HepG2 (cell line): ENCODE data around the gene SLC7A4. TPM values are rescaled to one million over a fixed set of nuclear protein-coding genes. Genes with fewer than 3 reads are reported as not detected.

Experiments
- ATAC-seq: fragments of 200-7000 bp; cut with Tn5 transposase; 3 replicates; pipeline ENCODE4 v1.9.1; 2020; ENCODE audit warnings: mild to moderate bottlenecking, moderate library complexity
- BruUV-seq: library from RNA; stranded (reverse); fragments of 400-500 nt; replicated peaks from 2 replicates; lab custom pipeline; 2021; lab: Mats Ljungman, UMichigan
- CTCF ChIA-PET: fragments of 300-600 bp; formaldehyde crosslinking; extraction: SDS; loops from one replicate; lab custom pipeline; 2021; ENCODE audit warnings: low total read pairs, inconsistent platforms, low intra/inter-chr PET ratio; lab: Yijun Ruan, JAX
- POLR2A ChIA-PET: fragments of 350-600 bp; sonication (Branson Sonifier 250); formaldehyde crosslinking; loops from one replicate; lab custom pipeline; 2020; ENCODE audit warnings: antibody characterized with exemption, inconsistent platforms; lab: Yijun Ruan, JAX
- DNase-seq: peaks from one replicate; pipeline ENCODE4 v3.0.0-alpha.2; 2015; ENCODE audit warnings: low spot score
- FAIRE-seq: peaks from 3 replicates; lab custom pipeline; 2011; peaks lifted over from hg19 to GRCh38; lab: Jason Lieb, UNC
- H2AFZ ChIP-seq: one replicate; pipeline ENCODE4 v1.6.1; 2011; ENCODE audit warnings: low read length, inconsistent platforms
- H3K27ac ChIP-seq: fragments of 300-600 bp; 3 replicates; pipeline ENCODE4 v1.8.0; 2011; ENCODE audit warnings: mixed run types, mild to moderate bottlenecking, mixed read lengths, low read length, inconsistent platforms; ENCODE audit not compliant: insufficient read depth; ENCODE audit errors: extremely low read length
- H3K27me3 ChIP-seq, 2 experiments: fragments of 200-600 bp in 1 of 2; 2 replicates in 1 of 2; 3 replicates in 1 of 2; pipeline versions ENCODE4 v1.6.0 to v1.8.0; 2011; ENCODE audit warnings: low read length in 2 of 2, mild to moderate bottlenecking in 2 of 2, moderate library complexity in 2 of 2, inconsistent platforms in 1 of 2; ENCODE audit not compliant: insufficient read depth in 2 of 2, control insufficient read depth in 1 of 2
- H3K36me3 ChIP-seq, 2 experiments: fragments of 200-600 bp in 1 of 2; replicated peaks in 1 of 2; 2 replicates in 1 of 2; 3 replicates in 1 of 2; pipeline versions ENCODE4 v1.5.1 to v1.8.0; 2011; ENCODE audit warnings: low read length in 2 of 2, inconsistent platforms in 1 of 2; ENCODE audit not compliant: insufficient read depth in 2 of 2, control insufficient read depth in 1 of 2
- H3K4me1 ChIP-seq: 2 replicates; pipeline ENCODE4 v1.5.1; 2012; ENCODE audit warnings: low read length, inconsistent platforms; ENCODE audit not compliant: insufficient read depth
- H3K4me2 ChIP-seq: 2 replicates; pipeline ENCODE4 v1.6.0; 2011; ENCODE audit warnings: low read depth, low read length, inconsistent platforms
- H3K4me3 ChIP-seq, 3 experiments: fragments of 200-600 bp in 1 of 3; sonication (generic), shearing (Covaris generic) in 1 of 3; replicated peaks in 1 of 3; 2 replicates each; pipeline ENCODE4 v1.5.1; 2011 to 2016; ENCODE audit warnings: low read length in 3 of 3, inconsistent platforms in 2 of 3, low read depth in 2 of 3, mild to moderate bottlenecking in 2 of 3, control low read depth in 1 of 3, mixed read lengths in 1 of 3; ENCODE audit not compliant: insufficient read depth in 1 of 3
- H3K79me2 ChIP-seq: one replicate; pipeline ENCODE4 v1.6.1; 2011; ENCODE audit warnings: low read length, inconsistent platforms; ENCODE audit not compliant: insufficient read depth
- H3K9ac ChIP-seq: 2 replicates; pipeline ENCODE4 v1.6.0; 2011; ENCODE audit warnings: mild to moderate bottlenecking, low read depth, low read length, inconsistent platforms; ENCODE audit not compliant: insufficient read depth
- H3K9me3 ChIP-seq: 2 replicates; pipeline ENCODE4 v1.5.1; 2012; ENCODE audit warnings: mild to moderate bottlenecking, low read length
- H4K20me1 ChIP-seq: 2 replicates; pipeline ENCODE4 v1.6.0; 2011; ENCODE audit warnings: inconsistent platforms, mild to moderate bottlenecking, low read length, moderate library complexity; ENCODE audit not compliant: insufficient read depth
- CCAR2 ChIP-seq: fragments of 200-400 bp; formaldehyde crosslinking; optimal IDR thresholded peaks from 2 replicates; pipeline ENCODE3; 2018; ENCODE audit warnings: low read depth, mild to moderate bottlenecking, low read length, moderate library complexity
- ELF4 ChIP-seq: sonication (generic); formaldehyde crosslinking; IDR thresholded peaks from 2 replicates; pipeline ENCODE4 v1.5.0; 2020; ENCODE audit warnings: missing genetic modification reagents, mild to moderate bottlenecking, moderate library complexity, borderline replicate concordance
- JUND ChIP-seq: sonication (generic); formaldehyde crosslinking; IDR thresholded peaks from 2 replicates; pipeline ENCODE4 v1.8.0; 2022; ENCODE audit warnings: mild to moderate bottlenecking, missing genetic modification reagents
- MEF2D ChIP-seq: sonication (generic); formaldehyde crosslinking; IDR thresholded peaks from 2 replicates; pipeline ENCODE4 v1.5.1; 2020; ENCODE audit warnings: mild to moderate bottlenecking, missing genetic modification reagents
- PCBP1 ChIP-seq: fragments of 200-400 bp; formaldehyde crosslinking; IDR thresholded peaks from 2 replicates; pipeline ENCODE4 v1.6.1; 2017; ENCODE audit warnings: mild to moderate bottlenecking, low read depth, low read length, borderline replicate concordance
- SIN3A ChIP-seq: IDR thresholded peaks from 2 replicates; pipeline ENCODE4 v1.6.1; 2011; ENCODE audit warnings: low read depth, mild to moderate bottlenecking, control low read depth, low read length, borderline replicate concordance
- ZFAT ChIP-seq: sonication (generic); formaldehyde crosslinking; conservative IDR thresholded peaks from 2 replicates; pipeline ENCODE4 v1.8.1; 2023; ENCODE audit warnings: missing genetic modification reagents, inconsistent platforms
- ZNF138 ChIP-seq: sonication (generic); formaldehyde crosslinking; IDR thresholded peaks from 2 replicates; pipeline ENCODE4 v1.5.0; 2020; ENCODE audit warnings: mild to moderate bottlenecking, low read depth, missing genetic modification reagents
- ZNF331 ChIP-seq: sonication (generic); formaldehyde crosslinking; IDR thresholded peaks from 2 replicates; pipeline ENCODE4 v1.4.0; 2020; ENCODE audit warnings: missing genetic modification reagents
- ZNF441 ChIP-seq: sonication (generic); formaldehyde crosslinking; IDR thresholded peaks from 2 replicates; pipeline ENCODE4 v1.7.0; 2021; ENCODE audit warnings: missing genetic modification reagents, borderline replicate concordance
- ZNF501 ChIP-seq: sonication (generic); formaldehyde crosslinking; IDR thresholded peaks from 2 replicates; pipeline ENCODE4 v1.5.1; 2020; ENCODE audit warnings: mild to moderate bottlenecking, moderate library complexity, missing genetic modification reagents
- ZSCAN29 ChIP-seq: sonication (generic); formaldehyde crosslinking; conservative IDR thresholded peaks from 2 replicates; pipeline ENCODE4 v1.4.0; 2020; ENCODE audit warnings: mild to moderate bottlenecking, missing genetic modification reagents
- WGBS: methylation state at CpG from one replicate; pipeline ENCODE4 v1.1.6; 2017; ENCODE audit warnings: low lambda C conversion rate; 5-methylcytosine and 5-hydroxymethylcytosine counted together
- in situ Hi-C: cut with HindIII; loops from 2 replicates; pipeline ENCODE4 v1.10.0; 2017; ENCODE audit warnings: low pct_unique_long_range_greater_than_20kb; ENCODE audit not compliant: extremely low pct_ligation_motif_present
- intact Hi-C: fragments of 100-400 bp; cut with micrococcal nuclease; formaldehyde crosslinking; loops from one replicate; pipeline ENCODE4 v1.10.0; 2022; ENCODE audit not compliant: unreplicated experiment
- polyA plus RNA-seq, 8 experiments: library from polyadenylated mRNA; depleted of rRNA in 3 of 8; stranded (reverse) in 7 of 8; unstranded in 1 of 8; fragments of >200 nt; fragmentation: Illumina TruSeq in 4 of 8; extraction: Trizol in 4 of 8; gene quantifications; 2 replicates each; pipeline versions ENCODE4 v1.2.1 to v1.2.3, GENCODE V29; 2011 to 2016; ENCODE audit warnings: low read depth in 4 of 8, missing spikeins in 1 of 8, mixed read lengths in 1 of 8; ENCODE audit not compliant: insufficient read depth in 1 of 8
- total RNA-seq, 5 experiments: library from RNA; depleted of rRNA; stranded (reverse); fragments of >200 nt; fragmentation: Illumina TruSeq; extraction: Trizol; gene quantifications; 2 replicates each; pipeline ENCODE4 v1.2.3, GENCODE V29; 2016; ENCODE audit warnings: low read depth in 1 of 5
- TF ChIP-seq, protein P1 (sequence below): sonication (generic); formaldehyde crosslinking; IDR thresholded peaks from 2 replicates; pipeline ENCODE4 v1.8.1; 2023; ENCODE audit warnings: mild to moderate bottlenecking, missing genetic modification reagents, borderline replicate concordance
- TF ChIP-seq, protein P2 (sequence below): sonication (generic); formaldehyde crosslinking; IDR thresholded peaks from 2 replicates; pipeline ENCODE4 v1.5.0; 2020; ENCODE audit warnings: mild to moderate bottlenecking, missing genetic modification reagents, borderline replicate concordance

SLC7A4 gene
- total and polyA plus RNA-seq, 2 of the 13 experiments (the other 11 are each of a cell fraction or from before 2014, with no cell fraction given): not detected

DNA sequence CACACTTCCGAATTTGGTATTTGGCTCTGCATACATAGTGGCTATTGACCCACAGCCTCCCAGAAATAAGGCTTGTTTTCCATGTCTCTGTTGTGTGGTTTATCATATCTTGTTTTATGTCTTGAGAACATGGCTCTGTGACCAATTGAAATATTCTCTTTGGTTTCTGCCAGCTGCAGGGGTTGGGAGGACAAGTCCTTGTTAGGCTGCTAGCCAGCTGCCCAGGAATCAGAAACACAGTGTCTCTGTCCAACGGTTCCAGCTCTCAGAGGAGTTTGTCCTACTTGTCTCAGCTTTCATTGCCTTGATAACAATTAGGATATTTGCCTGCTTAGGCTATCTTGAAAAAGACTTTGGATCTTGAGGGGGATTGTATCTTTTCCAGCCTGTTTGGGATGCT lies 6.0 kb upstream of the SLC7A4 start:
- Histone ChIP-seq H2AFZ (no peak overlapping the region), H3K4me1 (no peaks in the 10 kb centered on the region), H3K9ac (no peak overlapping the region), H3K4me3 (no peak overlapping the region), H3K4me2 (no peak overlapping the region), H3K27me3 (peaks cover 3 to 19% of the 10 kb centered on the region in 2 experiments), H3K27ac (no peak overlapping the region), H3K36me3 (no peaks in the 10 kb centered on the region), H3K79me2 (no peaks in the 10 kb centered on the region), H3K9me3 (no peaks in the 10 kb centered on the region), H4K20me1 (no peaks in the 10 kb centered on the region)
- ChIA-PET CTCF (no interaction called here), POLR2A (no interaction called here)
- WGBS: 11% methylated on average over 2 of the region's 2 CpGs
- in situ Hi-C loops: no loop called here
- TF ChIP-seq ZSCAN29 (CRISPR knock-in tag) (no peak), ZNF501 (CRISPR knock-in tag) (no peak), MEF2D (CRISPR knock-in tag) (no peak), ZNF441 (CRISPR knock-in tag) (no peak), CCAR2 (no peak), ZFAT (CRISPR knock-in tag) (no peak), ELF4 (CRISPR knock-in tag) (no peak), JUND (no peak), PCBP1 (no peak), ZNF138 (CRISPR knock-in tag) (no peak), ZNF331 (CRISPR knock-in tag) (no peak), SIN3A (no peak)
- TF ChIP-seq, protein P1, sequence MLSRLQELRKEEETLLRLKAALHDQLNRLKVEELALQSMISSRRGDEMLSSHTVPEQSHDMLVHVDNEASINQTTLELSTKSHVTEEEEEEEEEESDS: no peak
- TF ChIP-seq, protein P2, sequence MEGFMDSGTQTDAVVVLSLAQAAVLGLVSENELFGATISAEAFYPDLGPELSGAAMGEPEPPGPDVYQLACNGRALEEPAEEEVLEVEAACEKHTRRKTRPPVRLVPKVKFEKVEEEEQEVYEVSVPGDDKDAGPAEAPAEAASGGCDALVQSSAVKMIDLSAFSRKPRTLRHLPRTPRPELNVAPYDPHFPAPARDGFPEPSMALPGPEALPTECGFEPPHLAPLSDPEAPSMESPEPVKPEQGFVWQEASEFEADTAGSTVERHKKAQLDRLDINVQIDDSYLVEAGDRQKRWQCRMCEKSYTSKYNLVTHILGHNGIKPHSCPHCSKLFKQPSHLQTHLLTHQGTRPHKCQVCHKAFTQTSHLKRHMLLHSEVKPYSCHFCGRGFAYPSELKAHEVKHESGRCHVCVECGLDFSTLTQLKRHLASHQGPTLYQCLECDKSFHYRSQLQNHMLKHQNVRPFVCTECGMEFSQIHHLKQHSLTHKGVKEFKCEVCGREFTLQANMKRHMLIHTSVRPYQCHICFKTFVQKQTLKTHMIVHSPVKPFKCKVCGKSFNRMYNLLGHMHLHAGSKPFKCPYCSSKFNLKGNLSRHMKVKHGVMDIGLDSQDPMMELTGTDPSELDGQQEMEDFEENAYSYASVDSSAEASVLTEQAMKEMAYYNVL (CRISPR knock-in tag): no peak
- intact Hi-C loops: no loop called here
- BruUV-seq: no TSS peak
- FAIRE-seq (no peak), ATAC-seq (no peak), DNase-seq (no peak)
